ENCODE measurements around the gene SLC1A7.

The SLC1A7 gene

GRCh38 chr1:53067886-53068285, 74.6 kb downstream of the SLC1A7 start:
- Histone ChIP-seq H3K9me3 (ENCODE audit: insufficient read depth, low read depth, low read length) (no peaks in the 10 kb centered on the region), H3K27me3 (ENCODE audit: insufficient read depth, low read length, poor library complexity, severe bottlenecking) (peaks cover 1% of the 10 kb centered on the region), H3K4me2 (ENCODE audit: low read depth, low read length, poor library complexity, severe bottlenecking) (no peak overlapping the region), H3K4me3 (ENCODE audit: low read length, poor library complexity, severe bottlenecking) (no peak overlapping the region), H3K9ac (ENCODE audit: low read depth, low read length, poor library complexity, severe bottlenecking) (no peak overlapping the region), H3K36me3 (ENCODE audit: insufficient read depth, low read length) (no peaks in the 10 kb centered on the region), H2AFZ (ENCODE audit: low read length) (no peak overlapping the region), H3K79me2 (ENCODE audit: insufficient read depth, low read length) (no peaks in the 10 kb centered on the region), H4K20me1 (ENCODE audit: insufficient read depth, low read length, poor library complexity, severe bottlenecking) (no peaks in the 10 kb centered on the region), H3F3A (ENCODE audit: low read depth) (no peaks in the 10 kb centered on the region), H3K9me2 (replicated peaks; ENCODE audit: low read depth, low read length) (no peaks in the 10 kb centered on the region), H3K4me1 (ENCODE audit: insufficient read depth, low read length, poor library complexity, severe bottlenecking) (no peaks in the 10 kb centered on the region)
- TF ChIP-seq CTCF (conservative IDR thresholded peaks at IDR 0.05; ENCODE audit: low read length) (no peak), EZH2phosphoT487 (IDR thresholded peaks at IDR 0.05; ENCODE audit: borderline replicate concordance) (no peak)

GRCh38 chr1:53066891-53067738, 75.3 kb downstream of the SLC1A7 start:
- no peak for TF ChIP-seq CTCF (conservative IDR thresholded peaks at IDR 0.05; ENCODE audit: low read length)
- TF ChIP-seq EZH2phosphoT487 (IDR thresholded peaks at IDR 0.05; ENCODE audit: borderline replicate concordance), result no peak
- Histone ChIP-seq H3F3A (ENCODE audit: low read depth) (no peaks in the 10 kb centered on the region), H3K9me3 (ENCODE audit: insufficient read depth, low read depth, low read length) (no peaks in the 10 kb centered on the region), H4K20me1 (ENCODE audit: insufficient read depth, low read length, poor library complexity, severe bottlenecking) (no peaks in the 10 kb centered on the region), H3K79me2 (ENCODE audit: insufficient read depth, low read length) (no peaks in the 10 kb centered on the region), H3K36me3 (ENCODE audit: insufficient read depth, low read length) (no peaks in the 10 kb centered on the region), H2AFZ (ENCODE audit: low read length) (no peak overlapping the region), H3K9ac (ENCODE audit: low read depth, low read length, poor library complexity, severe bottlenecking) (no peak overlapping the region), H3K4me3 (ENCODE audit: low read length, poor library complexity, severe bottlenecking) (no peak overlapping the region), H3K27me3 (ENCODE audit: insufficient read depth, low read length, poor library complexity, severe bottlenecking) (peaks cover 8% of the 10 kb centered on the region), H3K4me2 (ENCODE audit: low read depth, low read length, poor library complexity, severe bottlenecking) (no peak overlapping the region), H3K9me2 (replicated peaks; ENCODE audit: low read depth, low read length) (no peaks in the 10 kb centered on the region), H3K4me1 (ENCODE audit: insufficient read depth, low read length, poor library complexity, severe bottlenecking) (no peaks in the 10 kb centered on the region)

GRCh38 chr1:53066488-53066887, 76.0 kb downstream of the SLC1A7 start:
- no peak overlapping the region for H3K4me2 ChIP-seq (ENCODE audit: low read depth, low read length, poor library complexity, severe bottlenecking)
- H3K4me1 ChIP-seq (ENCODE audit: insufficient read depth, low read length, poor library complexity, severe bottlenecking), result no peaks in the 10 kb centered on the region
- H3K4me3 ChIP-seq (ENCODE audit: low read length, poor library complexity, severe bottlenecking), result no peak overlapping the region
- H3K9me2 ChIP-seq (replicated peaks; ENCODE audit: low read depth, low read length), result no peaks in the 10 kb centered on the region
- TF ChIP-seq EZH2phosphoT487 (IDR thresholded peaks at IDR 0.05; ENCODE audit: borderline replicate concordance), result no peak
- no peak for TF ChIP-seq CTCF (conservative IDR thresholded peaks at IDR 0.05; ENCODE audit: low read length)
- H3F3A ChIP-seq (ENCODE audit: low read depth), result no peaks in the 10 kb centered on the region
- H4K20me1 ChIP-seq (ENCODE audit: insufficient read depth, low read length, poor library complexity, severe bottlenecking), result no peaks in the 10 kb centered on the region
- H3K9ac ChIP-seq (ENCODE audit: low read depth, low read length, poor library complexity, severe bottlenecking), result no peak overlapping the region
- no peaks in the 10 kb centered on the region for H3K9me3 ChIP-seq (ENCODE audit: insufficient read depth, low read depth, low read length)
- no peaks in the 10 kb centered on the region for H3K79me2 ChIP-seq (ENCODE audit: insufficient read depth, low read length)
- H3K36me3 ChIP-seq (ENCODE audit: insufficient read depth, low read length), result no peaks in the 10 kb centered on the region
- H2AFZ ChIP-seq (ENCODE audit: low read length), result no peak overlapping the region
- H3K27me3 ChIP-seq (ENCODE audit: insufficient read depth, low read length, poor library complexity, severe bottlenecking), result peaks cover 8% of the 10 kb centered on the region
